ENCODE measurements around the gene DNMBP.

DNA sequence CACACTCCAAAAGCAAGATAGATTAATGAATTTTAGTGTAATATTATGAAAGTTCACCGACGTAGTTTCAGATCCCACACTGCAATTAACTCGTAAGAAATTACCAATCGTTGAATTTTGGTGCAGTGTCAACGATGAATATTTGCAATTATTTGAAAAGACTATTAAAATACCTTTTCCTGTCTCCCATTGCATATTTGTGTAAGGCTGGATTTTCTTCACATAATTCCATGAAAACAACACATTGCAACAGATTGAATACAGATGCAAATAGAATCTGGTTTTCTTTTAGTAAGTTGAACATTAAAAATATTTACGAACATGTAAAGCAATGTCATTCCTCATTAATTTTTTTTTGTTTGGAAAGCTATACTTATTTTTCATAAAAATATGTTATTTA, 50.9 kb downstream of the DNMBP start:
- TF ChIP-seq POLR2AphosphoS5 (IDR thresholded peaks at IDR 0.05; ENCODE audit: low read depth, low read length): no peak
- no peak for TF ChIP-seq CTCF (IDR thresholded peaks at IDR 0.05)
- no peak for TF ChIP-seq TCF7L2 (IDR thresholded peaks at IDR 0.05; ENCODE audit: low read depth, low read length)
- no peak for TF ChIP-seq REST (IDR thresholded peaks at IDR 0.05; ENCODE audit: insufficient read depth in 1 of 2, low read depth in 2 of 2, low read length in 1 of 2)
- TF ChIP-seq SIN3A (IDR thresholded peaks at IDR 0.05; ENCODE audit: borderline replicate concordance, insufficient read depth, low read depth, low read length): no peak

All from Panc1 (cell line).